Panc1 (cell line): ENCODE results near the gene TP53BP1. TPM values are rescaled to one million over a fixed set of nuclear protein-coding genes. Genes with fewer than 3 reads are reported as not detected.

Experiments
- ATAC-seq: fragments of 200-7000 bp; cut with Tn5 transposase; 2 replicates; pipeline ENCODE4 v1.9.1; 2020; ENCODE audit warnings: mild to moderate bottlenecking, moderate library complexity
- BruUV-seq: library from RNA; stranded (reverse); fragments of 400-500 nt; replicated peaks from 2 replicates; lab custom pipeline; 2021; lab: Mats Ljungman, UMichigan
- CTCF ChIA-PET: fragments of 300-600 bp; sonication (Branson Sonifier 250); formaldehyde crosslinking; loops from one replicate; lab custom pipeline; 2022; ENCODE audit warnings: antibody characterized with exemption; lab: Charles Lee
- POLR2A ChIA-PET: fragments of 300-600 bp; sonication (Branson Sonifier 250); formaldehyde crosslinking; loops from one replicate; lab custom pipeline; 2022; ENCODE audit warnings: antibody characterized with exemption; lab: Charles Lee
- DNase-seq: peaks from one replicate; pipeline ENCODE4 v3.0.0-alpha.2; 2010; ENCODE audit warnings: low read depth, low spot score
- H3K27ac ChIP-seq: 2 replicates; pipeline ENCODE4 v1.5.1; 2011; ENCODE audit warnings: mild to moderate bottlenecking, low read length, inconsistent platforms
- H3K27me3 ChIP-seq: fragments of 200-500 bp; sonication (Bioruptor generic); 2 replicates; pipeline ENCODE4 v1.6.0; 2014; ENCODE audit warnings: low read length, inconsistent platforms; ENCODE audit not compliant: control insufficient read depth, insufficient read depth
- H3K36me3 ChIP-seq: fragments of 200-500 bp; sonication (Bioruptor generic); 2 replicates; pipeline ENCODE4 v1.5.1; 2014; ENCODE audit warnings: inconsistent platforms, mild to moderate bottlenecking, low read length, moderate library complexity; ENCODE audit not compliant: control insufficient read depth, insufficient read depth
- H3K4me1 ChIP-seq: 2 replicates; pipeline ENCODE4 v1.5.1; 2011; ENCODE audit warnings: inconsistent platforms, mild to moderate bottlenecking, low read length, moderate library complexity; ENCODE audit not compliant: control insufficient read depth, insufficient read depth
- H3K4me3 ChIP-seq, 2 experiments: 2 replicates each; pipeline ENCODE4 v1.5.1; 2011 to 2012; ENCODE audit warnings: low read depth in 2 of 2, low read length in 2 of 2, mild to moderate bottlenecking in 2 of 2, inconsistent platforms in 1 of 2, moderate library complexity in 1 of 2
- H3K9me3 ChIP-seq: fragments of 200-500 bp; sonication (Bioruptor generic); 2 replicates; pipeline ENCODE4 v1.5.1; 2014; ENCODE audit warnings: low read depth, mild to moderate bottlenecking, inconsistent platforms, low read length, moderate library complexity; ENCODE audit not compliant: control insufficient read depth, insufficient read depth
- CTCF ChIP-seq: fragments of 450-650 bp; IDR thresholded peaks from 2 replicates; pipeline ENCODE4 v1.5.1; 2017; ENCODE audit warnings: mild to moderate bottlenecking
- POLR2AphosphoS5 ChIP-seq: IDR thresholded peaks from 2 replicates; pipeline ENCODE4 v1.6.1; 2012; ENCODE audit warnings: mild to moderate bottlenecking, low read depth, low read length, moderate library complexity
- REST ChIP-seq, 2 experiments: IDR thresholded peaks; 2 replicates each; pipeline ENCODE4 v1.6.1; 2011 to 2012; ENCODE audit warnings: low read depth in 2 of 2, control low read depth in 1 of 2, low read length in 1 of 2, mild to moderate bottlenecking in 1 of 2, moderate library complexity in 1 of 2; ENCODE audit not compliant: insufficient read depth in 1 of 2
- SIN3A ChIP-seq: IDR thresholded peaks from 2 replicates; pipeline ENCODE4 v1.6.1; 2012; ENCODE audit warnings: low read depth, mild to moderate bottlenecking, low read length, moderate library complexity, borderline replicate concordance; ENCODE audit not compliant: insufficient read depth
- TCF7L2 ChIP-seq: IDR thresholded peaks from 2 replicates; pipeline ENCODE4 v1.6.1; 2011; ENCODE audit warnings: mild to moderate bottlenecking, low read depth, low read length, inconsistent platforms
- in situ Hi-C: cut with HindIII; loops from 2 replicates; pipeline ENCODE4 v1.10.0; 2016; ENCODE audit warnings: low sequenced_read_pairs, low pct_unique_long_range_greater_than_20kb
- intact Hi-C: fragments of 100-400 bp; cut with micrococcal nuclease; formaldehyde crosslinking; loops from one replicate; pipeline ENCODE4 v1.10.0; 2022; ENCODE audit not compliant: unreplicated experiment
- total RNA-seq: library from RNA; stranded (reverse); gene quantifications from one replicate; pipeline ENCODE4 v1.2.1, GENCODE V29; 2021; ENCODE audit not compliant: unreplicated experiment

TP53BP1 gene
- total RNA-seq, 1 experiment from 2014 or later = 80.3 TPM

GRCh38 chr15:43360821-43361220 lies 132.1 kb downstream of the TP53BP1 start:
- BruUV-seq = no TSS peak
- H3K36me3 ChIP-seq = no peaks in the 10 kb centered on the region; the same call in 1 of the 2 replicates
- POLR2A ChIA-PET = no interaction called here
- H3K4me3 ChIP-seq = no peak overlapping the region
- in situ Hi-C loops (no loop called here), intact Hi-C loops (no loop called here)
- CTCF ChIA-PET = no interaction called here
- ATAC-seq (no peak), DNase-seq (no peak)
- H3K27me3 ChIP-seq = no peaks in the 10 kb centered on the region
- H3K27ac ChIP-seq = no peak overlapping the region
- TF ChIP-seq POLR2AphosphoS5 (no peak), SIN3A (no peak), CTCF (no peak), REST (IDR thresholded peaks at IDR 0.05; ENCODE audit: insufficient read depth in 1 of 2, low read depth in 2 of 2, low read length in 1 of 2) (no peak), TCF7L2 (no peak)
- H3K9me3 ChIP-seq = peaks cover 70% of the 10 kb centered on the region
- no peaks in the 10 kb centered on the region for H3K4me1 ChIP-seq

Other genes starting within 250 kb of the TP53BP1 start
- gene TGM5, start 226.2 kb downstream of the TP53BP1 start, total RNA-seq = not detected
- not detected for gene TGM7, start 190.9 kb downstream of the TP53BP1 start, total RNA-seq
- gene LCMT2, start 162.6 kb downstream of the TP53BP1 start, total RNA-seq = 12.1 TPM
- gene ZSCAN29, start 122.1 kb downstream of the TP53BP1 start, total RNA-seq = 32.8 TPM
- 31.9 TPM for gene TUBGCP4, start 122.1 kb downstream of the TP53BP1 start, total RNA-seq
- 1.6 TPM for gene MAP1A, start 24.5 kb upstream of the TP53BP1 start, total RNA-seq
- 56.6 TPM for gene PPIP5K1, start 97.1 kb upstream of the TP53BP1 start, total RNA-seq
- 2.4 TPM for gene CKMT1B, start 100.9 kb upstream of the TP53BP1 start, total RNA-seq
- not detected for gene STRC, start 125.6 kb upstream of the TP53BP1 start, total RNA-seq
- gene CATSPER2, start 155.7 kb upstream of the TP53BP1 start, total RNA-seq = 3.5 TPM
- 4.6 TPM for gene CKMT1A, start 200.7 kb upstream of the TP53BP1 start, total RNA-seq